Measurements from ENCODE around the gene SLC22A3.

- TF ChIP-seq CTCF (conservative IDR thresholded peaks at IDR 0.05 in 1 of 2, IDR thresholded peaks at IDR 0.05 in 1 of 2; ENCODE audit: low read depth in 1 of 2, low read length in 2 of 2) (no peak), EZH2 (IDR thresholded peaks at IDR 0.05; ENCODE audit: low read length, missing control alignments) (no peak)
These were observed 121.0 kb downstream of the SLC22A3 start for GRCh38 chr6:160469153-160469552.

All from fibroblast of lung (primary cell).